Endothelial cell of umbilical vein (primary cell): ENCODE measurements around the gene STAB1. TPM values are rescaled to one million over a fixed set of nuclear protein-coding genes. Genes with fewer than 3 reads are reported as not detected.

Experiments
- BruUV-seq: library from RNA; stranded (reverse); fragments of 400-500 nt; replicated peaks from 2 replicates; lab custom pipeline; 2021; lab: Mats Ljungman, UMichigan
- CTCF ChIA-PET: fragments of 300-600, 350-600 bp; sonication (Branson Sonifier 250); formaldehyde crosslinking; loops from one replicate; lab custom pipeline; 2021; ENCODE audit warnings: antibody characterized with exemption, inconsistent platforms; lab: Charles Lee
- POLR2A ChIA-PET: fragments of 300-600, 350-600 bp; sonication (Branson Sonifier 250); formaldehyde crosslinking; loops from one replicate; lab custom pipeline; 2021; ENCODE audit warnings: antibody characterized with exemption, inconsistent platforms; lab: Charles Lee
- DNase-seq: peaks from one replicate; pipeline ENCODE4 v3.0.0-alpha.2; 2011; ENCODE audit warnings: low read depth, low spot score
- FAIRE-seq: peaks from 2 replicates; lab custom pipeline; 2011; peaks lifted over from hg19 to GRCh38; lab: Jason Lieb, UNC
- H2AFZ ChIP-seq: 2 replicates; pipeline ENCODE4 v1.6.0; 2012; ENCODE audit warnings: low read depth, low read length, control low read depth, inconsistent platforms
- H3K27ac ChIP-seq: 2 replicates; pipeline ENCODE4 v1.5.1; 2011; ENCODE audit warnings: low read depth, mild to moderate bottlenecking, control low read depth, low read length, moderate library complexity; ENCODE audit not compliant: insufficient read depth
- H3K27me3 ChIP-seq, 2 experiments: 2 replicates each; pipeline versions ENCODE4 v1.6.0 to v1.6.1; 2011; ENCODE audit warnings: low read length in 2 of 2, mixed read lengths in 1 of 2; ENCODE audit not compliant: control insufficient read depth in 2 of 2, insufficient read depth in 2 of 2
- H3K36me3 ChIP-seq, 2 experiments: 2 replicates in 1 of 2; 3 replicates in 1 of 2; pipeline ENCODE4 v1.5.1; 2011; ENCODE audit warnings: low read length in 2 of 2, mild to moderate bottlenecking in 1 of 2, moderate library complexity in 1 of 2; ENCODE audit not compliant: control insufficient read depth in 2 of 2, insufficient read depth in 2 of 2; ENCODE audit errors: extremely low read depth in 1 of 2
- H3K4me1 ChIP-seq: 3 replicates; pipeline ENCODE4 v1.5.1; 2011; ENCODE audit warnings: mild to moderate bottlenecking, low read length; ENCODE audit not compliant: control insufficient read depth, insufficient read depth; ENCODE audit errors: extremely low read depth
- H3K4me2 ChIP-seq: 2 replicates; pipeline ENCODE4 v1.6.1; 2011; ENCODE audit warnings: low read length, control low read depth, mixed read lengths; ENCODE audit not compliant: insufficient read depth
- H3K4me3 ChIP-seq, 3 experiments: fragments of 200-600 bp in 1 of 3; sonication (generic), shearing (Covaris generic) in 1 of 3; replicated peaks in 1 of 3; 2 replicates each; pipeline ENCODE4 v1.5.1; 2011 to 2016; ENCODE audit warnings: control low read depth in 3 of 3, low read length in 3 of 3, mild to moderate bottlenecking in 2 of 3, inconsistent platforms in 1 of 3, low read depth in 1 of 3, moderate library complexity in 1 of 3; ENCODE audit not compliant: insufficient read depth in 1 of 3
- H3K79me2 ChIP-seq: 2 replicates; pipeline ENCODE4 v1.6.0; 2012; ENCODE audit warnings: low read length, inconsistent platforms; ENCODE audit not compliant: control insufficient read depth, insufficient read depth
- H3K9ac ChIP-seq: replicated peaks from 2 replicates; pipeline ENCODE3; 2011; ENCODE audit warnings: low read length, control low read depth; ENCODE audit not compliant: insufficient read depth; ENCODE audit errors: extremely low read depth
- H3K9me1 ChIP-seq: replicated peaks from 3 replicates; pipeline ENCODE4 v1.6.0; 2011; ENCODE audit warnings: mild to moderate bottlenecking, low read length; ENCODE audit not compliant: control insufficient read depth, insufficient read depth; ENCODE audit errors: extremely low read depth
- H3K9me3 ChIP-seq: replicated peaks from 2 replicates; pipeline ENCODE4 v1.5.1; 2012; ENCODE audit warnings: low read length, inconsistent platforms; ENCODE audit not compliant: control insufficient read depth, insufficient read depth
- H4K20me1 ChIP-seq: replicated peaks from 2 replicates; pipeline ENCODE3; 2011; ENCODE audit warnings: mild to moderate bottlenecking, low read length; ENCODE audit not compliant: control insufficient read depth, insufficient read depth; ENCODE audit errors: extremely low read depth
- EZH2 ChIP-seq: IDR thresholded peaks from 2 replicates; pipeline ENCODE4 v1.6.1; 2012; ENCODE audit warnings: borderline replicate concordance, low read depth, mild to moderate bottlenecking, moderate library complexity, low read length, inconsistent platforms; ENCODE audit not compliant: severe bottlenecking
- FOS ChIP-seq: IDR thresholded peaks from 2 replicates; pipeline ENCODE4 v1.6.1; 2011; ENCODE audit warnings: mild to moderate bottlenecking, low read length, moderate library complexity, borderline replicate concordance; ENCODE audit not compliant: insufficient read depth
- GATA2 ChIP-seq: IDR thresholded peaks from 2 replicates; pipeline ENCODE4 v1.7.0; 2011; ENCODE audit warnings: low read depth, mild to moderate bottlenecking, moderate library complexity, mixed read lengths, low read length; ENCODE audit not compliant: insufficient read length, insufficient read depth
- JUN ChIP-seq: IDR thresholded peaks from 2 replicates; pipeline ENCODE4 v1.6.1; 2011; ENCODE audit warnings: borderline replicate concordance, low read depth; ENCODE audit not compliant: insufficient read length, insufficient read depth
- MYC ChIP-seq: IDR thresholded peaks from one replicate; pipeline ENCODE4 v1.6.1; 2011; ENCODE audit warnings: mild to moderate bottlenecking, low read depth, low read length
- POLR2A ChIP-seq: IDR thresholded peaks from 2 replicates; pipeline ENCODE4 v1.6.1; 2012; ENCODE audit warnings: low read depth, mild to moderate bottlenecking, control low read depth, low read length
- POLR2AphosphoS5 ChIP-seq: IDR thresholded peaks from 2 replicates; pipeline ENCODE4 v1.6.1; 2012; ENCODE audit warnings: low read depth, mild to moderate bottlenecking, control low read depth, low read length, moderate library complexity; ENCODE audit not compliant: insufficient read depth
- dilution Hi-C: fragments of 300-500 bp; cut with MboI; formaldehyde crosslinking; loops from one replicate; pipeline ENCODE4 v1.15.0; 2019; ENCODE audit warnings: low sequenced_read_pairs; ENCODE audit not compliant: extremely low pct_ligation_motif_present
- intact Hi-C: fragments of 100-400 bp; cut with micrococcal nuclease; formaldehyde crosslinking; loops from one replicate; pipeline ENCODE4 v1.10.0; 2022
- polyA plus RNA-seq, 4 experiments: library from polyadenylated mRNA; depleted of rRNA in 3 of 4; stranded (reverse) in 3 of 4; unstranded in 1 of 4; fragments of >200 nt; gene quantifications; 2 replicates each; pipeline versions ENCODE4 v1.2.1 to v1.2.3, GENCODE V29; 2011 to 2012; ENCODE audit warnings: missing spikeins in 1 of 4
- total RNA-seq: library from RNA; stranded (reverse); gene quantifications from 2 replicates; pipeline ENCODE4 v1.2.3, GENCODE V29; 2021
- TF ChIP-seq, protein P1 (sequence below): IDR thresholded peaks from 2 replicates; pipeline ENCODE4 v1.6.1; 2011; ENCODE audit not compliant: insufficient read depth, insufficient read length
- TF ChIP-seq, protein P2 (sequence below), 2 donors: IDR thresholded peaks; 1 replicate in 1 of 2; 2 replicates in 1 of 2; pipeline ENCODE4 v1.5.1; 2011; ENCODE audit warnings: low read length in 2 of 2, mild to moderate bottlenecking in 2 of 2, moderate library complexity in 2 of 2, control low read depth in 1 of 2, inconsistent platforms in 1 of 2, low read depth in 1 of 2; ENCODE audit not compliant: insufficient read depth in 1 of 2; ENCODE audit errors: extremely low read depth in 1 of 2

Gene STAB1
- total and polyA plus RNA-seq, 2 donors (not counting 3 experiments of a cell fraction or from before 2014, with no cell fraction given), result 369 TPM

DNA sequence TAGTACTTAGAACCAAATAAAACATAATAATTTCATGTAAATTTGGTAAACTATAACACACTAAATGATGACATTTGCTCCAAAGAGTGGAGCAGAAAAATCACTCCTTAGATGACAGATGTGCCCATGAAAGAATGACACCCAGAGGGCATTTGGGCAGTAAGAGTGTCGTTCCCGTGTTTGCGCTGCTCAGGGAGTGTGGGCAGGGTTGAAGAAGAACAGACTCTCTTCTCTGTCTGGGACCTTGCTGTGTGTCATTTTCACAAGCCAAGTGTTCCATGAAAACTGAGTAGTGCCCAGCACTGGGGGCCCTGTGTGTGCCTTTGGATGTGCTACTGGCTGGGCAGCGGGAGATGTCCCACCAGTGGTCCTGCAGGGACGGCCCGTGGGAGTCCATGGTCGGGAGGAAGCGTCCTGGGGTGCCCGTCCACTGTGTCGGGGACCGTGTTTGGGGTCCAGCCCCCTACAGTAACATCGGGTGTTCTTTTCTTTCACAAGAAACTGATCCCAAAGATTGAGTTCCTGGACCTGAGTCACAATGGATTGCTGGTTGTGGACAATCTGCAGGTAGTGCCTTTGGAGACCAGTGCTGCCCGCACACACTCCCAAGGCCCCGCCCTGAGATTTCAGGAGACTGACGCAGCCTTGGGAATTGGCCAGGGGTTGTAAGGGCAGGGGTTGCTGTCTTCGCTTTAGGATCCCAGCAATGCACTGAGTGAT lies 17.9 kb upstream of the STAB1 start:
- Histone ChIP-seq H2AFZ (no peak overlapping the region), H3K9me3 (no peaks in the 10 kb centered on the region), H3K36me3 (peaks cover 30 to 73% of the 10 kb centered on the region in 2 experiments), H3K9me1 (no peaks in the 10 kb centered on the region), H3K27ac (no peak overlapping the region), H3K27me3 (no peaks in the 10 kb centered on the region), H3K4me1 (no peaks in the 10 kb centered on the region), H3K4me2 (no peak overlapping the region), H4K20me1 (no peaks in the 10 kb centered on the region), H3K4me3 (no peak overlapping the region), H3K9ac (no peak overlapping the region), H3K79me2 (no peaks in the 10 kb centered on the region)
- CTCF ChIA-PET, result no interaction called here
- FAIRE-seq (no peak), DNase-seq (no peak)
- TF ChIP-seq EZH2 (no peak), POLR2AphosphoS5 (no peak), POLR2A (no peak), JUN (no peak), FOS (no peak), GATA2 (no peak), MYC (no peak)
- TF ChIP-seq, protein P1, sequence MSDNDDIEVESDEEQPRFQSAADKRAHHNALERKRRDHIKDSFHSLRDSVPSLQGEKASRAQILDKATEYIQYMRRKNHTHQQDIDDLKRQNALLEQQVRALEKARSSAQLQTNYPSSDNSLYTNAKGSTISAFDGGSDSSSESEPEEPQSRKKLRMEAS, result no peak
- TF ChIP-seq, protein P2, sequence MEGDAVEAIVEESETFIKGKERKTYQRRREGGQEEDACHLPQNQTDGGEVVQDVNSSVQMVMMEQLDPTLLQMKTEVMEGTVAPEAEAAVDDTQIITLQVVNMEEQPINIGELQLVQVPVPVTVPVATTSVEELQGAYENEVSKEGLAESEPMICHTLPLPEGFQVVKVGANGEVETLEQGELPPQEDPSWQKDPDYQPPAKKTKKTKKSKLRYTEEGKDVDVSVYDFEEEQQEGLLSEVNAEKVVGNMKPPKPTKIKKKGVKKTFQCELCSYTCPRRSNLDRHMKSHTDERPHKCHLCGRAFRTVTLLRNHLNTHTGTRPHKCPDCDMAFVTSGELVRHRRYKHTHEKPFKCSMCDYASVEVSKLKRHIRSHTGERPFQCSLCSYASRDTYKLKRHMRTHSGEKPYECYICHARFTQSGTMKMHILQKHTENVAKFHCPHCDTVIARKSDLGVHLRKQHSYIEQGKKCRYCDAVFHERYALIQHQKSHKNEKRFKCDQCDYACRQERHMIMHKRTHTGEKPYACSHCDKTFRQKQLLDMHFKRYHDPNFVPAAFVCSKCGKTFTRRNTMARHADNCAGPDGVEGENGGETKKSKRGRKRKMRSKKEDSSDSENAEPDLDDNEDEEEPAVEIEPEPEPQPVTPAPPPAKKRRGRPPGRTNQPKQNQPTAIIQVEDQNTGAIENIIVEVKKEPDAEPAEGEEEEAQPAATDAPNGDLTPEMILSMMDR (IDR thresholded peaks at IDR 0.05; ENCODE audit: extremely low read depth in 1 of 2, insufficient read depth in 1 of 2, low read depth in 1 of 2, low read length in 2 of 2), result no peak
- POLR2A ChIA-PET, result no interaction called here
- intact Hi-C loops (loop anchor here (10.0 kb wide), 1 partner anchor 208 kb away; the partner anchor contains the start of genes GNL3 and PBRM1), dilution Hi-C loops (no loop called here)
- BruUV-seq, result no TSS peak
